Colonic mucosa (tissue), 4 donors: ENCODE data around the gene NPAS3. TPM values are rescaled to one million over a fixed set of nuclear protein-coding genes. Genes with fewer than 3 reads are reported as not detected.

ENCODE experiments used
- DNase-seq: peaks from one replicate; pipeline ENCODE4 v3.0.0-alpha.2; 2020
- H3K27ac ChIP-seq: fragments of 200-600 bp; one replicate; pipeline ENCODE4 v1.8.0; 2021
- H3K27me3 ChIP-seq: fragments of 200-600 bp; one replicate; pipeline ENCODE4 v1.8.0; 2021
- H3K36me3 ChIP-seq: fragments of 200-600 bp; one replicate; pipeline ENCODE4 v1.8.0; 2021
- H3K4me1 ChIP-seq: fragments of 200-600 bp; one replicate; pipeline ENCODE4 v1.8.0; 2021; ENCODE audit warnings: mild to moderate bottlenecking
- H3K4me3 ChIP-seq: fragments of 200-600 bp; one replicate; pipeline ENCODE4 v1.8.0; 2021
- H3K9ac ChIP-seq, 2 donors: one replicate each; pipeline ENCODE4 v1.7.0; 2013; ENCODE audit warnings: control low read depth in 2 of 2, low read depth in 2 of 2, low read length in 2 of 2
- H3K9me3 ChIP-seq: fragments of 200-600 bp; one replicate; pipeline ENCODE4 v1.8.0; 2021
- intact Hi-C: fragments of 100-400 bp; cut with DNase I; formaldehyde crosslinking; loops from one replicate; pipeline ENCODE4 v1.14.1; 2022
- total RNA-seq, 2 donors: library from RNA; stranded (reverse); fragmentation: NEBNext Ultra II Directional in 1 of 2; extraction: Animal tissue kit (Norgen Biotek cat#: 25700) in 1 of 2; gene quantifications; one replicate each; pipeline ENCODE4 v1.2.1, GENCODE V29; 2021
- TF ChIP-seq, protein P1 (sequence below): fragments of 200-600 bp; IDR thresholded peaks from one replicate; pipeline ENCODE4 v1.8.0; 2022; ENCODE audit warnings: antibody characterized with exemption, mild to moderate bottlenecking
- donor health status: healthy.
- donor health status: DM: no; HTN: no; CAD: no.
- donor health status: DM: no; HTN: no; CAD: no.

The NPAS3 gene
- total RNA-seq, 2 donors from 2014 or later, result 0.79 to 1.6 TPM

DNA sequence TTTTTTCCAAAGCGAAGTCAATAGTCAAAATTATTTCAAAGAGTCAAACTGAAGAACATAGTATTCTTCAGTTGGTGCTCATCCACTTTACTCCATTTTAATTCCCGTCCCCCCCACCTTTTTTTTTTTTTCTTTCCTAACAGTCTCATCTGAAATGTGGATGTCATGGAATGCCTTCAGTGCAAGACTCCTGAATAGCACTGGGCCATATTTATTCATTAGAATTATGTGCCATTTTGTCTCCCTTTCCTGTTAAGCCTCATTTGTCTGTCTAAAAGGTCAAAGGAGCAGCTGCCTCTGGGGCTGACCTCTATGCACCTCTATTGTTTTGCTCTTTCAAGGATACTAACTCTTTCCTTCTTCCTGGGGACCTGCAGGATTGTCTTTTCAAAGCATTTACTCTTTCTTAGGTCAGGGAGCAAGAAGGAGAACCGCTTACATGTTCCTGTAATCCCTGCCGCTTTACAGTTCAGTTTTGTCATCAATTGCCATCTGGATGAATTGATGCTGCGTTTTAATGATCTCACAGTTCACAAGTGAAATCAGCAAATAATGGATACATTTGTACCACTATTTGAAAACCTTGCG is 310.6 kb downstream of the NPAS3 start:
- DNase-seq, result no peak
- Histone ChIP-seq H3K36me3 (no peaks in the 10 kb centered on the region), H3K4me1 (no peaks in the 10 kb centered on the region), H3K9ac (no peak overlapping the region), H3K27me3 (no peaks in the 10 kb centered on the region), H3K27ac (no peak overlapping the region), H3K9me3 (no peaks in the 10 kb centered on the region), H3K4me3 (no peak overlapping the region)
- TF ChIP-seq, protein P1, sequence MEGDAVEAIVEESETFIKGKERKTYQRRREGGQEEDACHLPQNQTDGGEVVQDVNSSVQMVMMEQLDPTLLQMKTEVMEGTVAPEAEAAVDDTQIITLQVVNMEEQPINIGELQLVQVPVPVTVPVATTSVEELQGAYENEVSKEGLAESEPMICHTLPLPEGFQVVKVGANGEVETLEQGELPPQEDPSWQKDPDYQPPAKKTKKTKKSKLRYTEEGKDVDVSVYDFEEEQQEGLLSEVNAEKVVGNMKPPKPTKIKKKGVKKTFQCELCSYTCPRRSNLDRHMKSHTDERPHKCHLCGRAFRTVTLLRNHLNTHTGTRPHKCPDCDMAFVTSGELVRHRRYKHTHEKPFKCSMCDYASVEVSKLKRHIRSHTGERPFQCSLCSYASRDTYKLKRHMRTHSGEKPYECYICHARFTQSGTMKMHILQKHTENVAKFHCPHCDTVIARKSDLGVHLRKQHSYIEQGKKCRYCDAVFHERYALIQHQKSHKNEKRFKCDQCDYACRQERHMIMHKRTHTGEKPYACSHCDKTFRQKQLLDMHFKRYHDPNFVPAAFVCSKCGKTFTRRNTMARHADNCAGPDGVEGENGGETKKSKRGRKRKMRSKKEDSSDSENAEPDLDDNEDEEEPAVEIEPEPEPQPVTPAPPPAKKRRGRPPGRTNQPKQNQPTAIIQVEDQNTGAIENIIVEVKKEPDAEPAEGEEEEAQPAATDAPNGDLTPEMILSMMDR, result no peak
- intact Hi-C loops, result no loop called here

DNA sequence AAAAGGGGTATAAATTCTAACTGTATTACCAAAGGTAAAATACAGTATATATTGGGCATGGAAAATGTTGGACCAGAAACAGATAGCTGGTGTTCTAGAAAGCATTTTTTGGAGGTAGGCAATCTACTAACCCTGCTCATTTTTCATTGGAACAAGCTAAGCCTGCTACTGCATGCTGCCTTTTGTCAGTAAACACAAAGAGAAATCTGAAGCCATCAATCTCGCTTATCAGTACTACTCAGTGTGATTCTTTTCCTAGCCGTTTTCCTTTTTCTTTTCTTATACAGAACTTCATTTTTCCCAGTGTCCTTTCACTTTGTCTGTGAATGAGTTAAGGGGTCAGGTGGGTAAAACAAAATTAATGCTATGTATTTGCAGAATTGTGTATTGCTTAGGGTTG is 312.3 kb downstream of the NPAS3 start:
- no peak for DNase-seq
- Histone ChIP-seq H3K9ac (no peak overlapping the region), H3K36me3 (no peaks in the 10 kb centered on the region), H3K27me3 (no peaks in the 10 kb centered on the region), H3K4me1 (no peaks in the 10 kb centered on the region), H3K4me3 (no peak overlapping the region), H3K9me3 (no peaks in the 10 kb centered on the region), H3K27ac (no peak overlapping the region)
- TF ChIP-seq, protein P1, result no peak
- intact Hi-C loops, result no loop called here

- intact Hi-C loops, result no loop called here
These were observed 315.7 kb downstream of the NPAS3 start for GRCh38 chr14:33254342-33254741.

DNA sequence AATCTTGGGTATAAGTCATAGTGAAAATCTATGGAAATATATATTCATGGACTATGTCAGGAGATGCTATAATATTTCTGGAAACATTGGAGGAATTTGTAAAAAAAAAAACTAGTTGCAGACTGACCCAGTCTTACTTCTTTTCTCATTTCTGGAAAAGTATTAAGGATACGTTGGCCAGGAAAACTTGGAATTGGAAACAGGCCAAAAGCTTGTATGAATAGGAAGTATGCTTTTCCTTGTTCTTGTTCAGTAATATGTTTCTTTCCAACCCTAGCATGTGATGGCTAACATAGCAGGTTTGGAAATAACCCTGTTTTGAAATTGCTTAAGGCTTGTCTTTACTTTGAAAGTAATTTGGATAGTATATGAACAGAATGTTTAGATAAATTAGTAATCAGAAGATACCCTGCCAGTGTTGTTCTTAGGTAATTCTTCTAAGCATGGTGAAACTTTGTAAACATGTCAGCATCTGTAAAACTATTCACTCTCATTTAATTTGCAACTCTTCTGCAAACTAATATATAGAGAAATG is 316.2 kb downstream of the NPAS3 start:
- H3K36me3 ChIP-seq, result no peaks in the 10 kb centered on the region
- H3K27me3 ChIP-seq, result no peaks in the 10 kb centered on the region
- TF ChIP-seq, protein P1, result no peak
- intact Hi-C loops, result no loop called here
- H3K4me3 ChIP-seq, result no peak overlapping the region
- no peak overlapping the region for H3K27ac ChIP-seq
- H3K4me1 ChIP-seq, result no peaks in the 10 kb centered on the region
- H3K9me3 ChIP-seq, result no peaks in the 10 kb centered on the region
- H3K9ac ChIP-seq, result no peak overlapping the region
- DNase-seq, result no peak

More at GRCh38 chr14:33254342-33254741, 315.7 kb downstream of the NPAS3 start:
- TF ChIP-seq, protein P1, result no peak
- DNase-seq, result no peak
- Histone ChIP-seq H3K27ac (no peak overlapping the region), H3K36me3 (no peaks in the 10 kb centered on the region), H3K4me1 (no peaks in the 10 kb centered on the region), H3K9me3 (no peaks in the 10 kb centered on the region), H3K27me3 (no peaks in the 10 kb centered on the region), H3K4me3 (no peak overlapping the region), H3K9ac (no peak overlapping the region)

DNA sequence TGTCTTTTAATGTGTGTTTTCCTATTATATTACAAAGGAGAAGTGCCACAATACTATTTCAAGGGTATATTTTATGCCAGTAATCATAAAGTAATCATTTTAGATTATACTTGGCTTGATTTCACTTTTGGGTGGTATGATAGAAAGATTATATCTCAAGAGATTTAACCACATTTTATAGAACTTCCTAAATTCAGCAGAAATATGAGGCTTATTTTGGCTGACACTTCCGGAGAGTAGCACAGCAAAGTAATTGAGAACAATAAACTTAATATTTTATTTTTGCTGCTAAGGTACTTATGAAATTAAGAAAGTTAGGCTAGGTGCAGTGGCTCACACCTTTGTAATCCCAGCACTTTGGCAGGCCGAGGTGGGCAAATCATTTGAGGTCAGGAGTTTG is 319.1 kb downstream of the NPAS3 start:
- DNase-seq, result no peak
- Histone ChIP-seq H3K9me3 (no peaks in the 10 kb centered on the region), H3K4me1 (no peaks in the 10 kb centered on the region), H3K9ac (no peak overlapping the region), H3K27ac (no peak overlapping the region), H3K4me3 (no peak overlapping the region), H3K36me3 (no peaks in the 10 kb centered on the region), H3K27me3 (no peaks in the 10 kb centered on the region)
- intact Hi-C loops, result no loop called here
- TF ChIP-seq, protein P1, result no peak
